UCSD-AML1 (cell line): ENCODE measurements around the gene NGFR.
A peak's percentile ranks its signal among the peaks of the same experiment; 100 is the strongest.

Experiments
- DNase-seq: peaks from one replicate; lab custom pipeline; 2025; ENCODE audit not compliant: unreplicated experiment; lab: John Stamatoyannopoulos, UW

NGFR gene

GRCh38 chr17:49468811-49469385 lies 26.2 kb upstream of the NGFR start:
- no peak for DNase-seq

GRCh38 chr17:49469831-49470810 lies 25.0 kb upstream of the NGFR start:
- DNase-seq: no peak

GRCh38 chr17:49471089-49471683 lies 23.9 kb upstream of the NGFR start:
- DNase-seq: no peak

GRCh38 chr17:49471769-49472168 lies 23.3 kb upstream of the NGFR start:
- DNase-seq: no peak

GRCh38 chr17:49472527-49472926 lies 22.6 kb upstream of the NGFR start:
- DNase-seq: no peak

- no peak for DNase-seq
Measured at GRCh38 chr17:49473900-49474751, 21.0 kb upstream of the NGFR start.

- DNase-seq: no peak
Measured at GRCh38 chr17:49477709-49478108, 17.4 kb upstream of the NGFR start.

- DNase-seq: no peak
Measured at GRCh38 chr17:49480836-49481615, 14.1 kb upstream of the NGFR start.

- no peak for DNase-seq
Measured at GRCh38 chr17:49482144-49482817, 12.8 kb upstream of the NGFR start.

GRCh38 chr17:49483599-49484509 lies 11.2 kb upstream of the NGFR start:
- no peak for DNase-seq

GRCh38 chr17:49484588-49484987 lies 10.5 kb upstream of the NGFR start:
- DNase-seq: no peak

GRCh38 chr17:49486012-49486641 lies 9.0 kb upstream of the NGFR start:
- peak; percentile 39 for DNase-seq

- DNase-seq: no peak
Measured at GRCh38 chr17:49487183-49487582, 7.9 kb upstream of the NGFR start.

- DNase-seq: no peak
Measured at GRCh38 chr17:49488612-49489011, 6.5 kb upstream of the NGFR start.

GRCh38 chr17:49489348-49489747 lies 5.7 kb upstream of the NGFR start:
- DNase-seq: no peak

- no peak for DNase-seq
Measured at GRCh38 chr17:49490276-49490675, 4.8 kb upstream of the NGFR start.

GRCh38 chr17:49491192-49491769 lies 3.8 kb upstream of the NGFR start:
- DNase-seq: no peak
